ENCODE measurements around the gene PIK3C2G. TPM values are rescaled to one million over a fixed set of nuclear protein-coding genes. Genes with fewer than 3 reads are reported as not detected.

The PIK3C2G gene
- polyA plus RNA-seq, 5 donors = 13.4 to 26.7 (median 19.6) TPM

DNA sequence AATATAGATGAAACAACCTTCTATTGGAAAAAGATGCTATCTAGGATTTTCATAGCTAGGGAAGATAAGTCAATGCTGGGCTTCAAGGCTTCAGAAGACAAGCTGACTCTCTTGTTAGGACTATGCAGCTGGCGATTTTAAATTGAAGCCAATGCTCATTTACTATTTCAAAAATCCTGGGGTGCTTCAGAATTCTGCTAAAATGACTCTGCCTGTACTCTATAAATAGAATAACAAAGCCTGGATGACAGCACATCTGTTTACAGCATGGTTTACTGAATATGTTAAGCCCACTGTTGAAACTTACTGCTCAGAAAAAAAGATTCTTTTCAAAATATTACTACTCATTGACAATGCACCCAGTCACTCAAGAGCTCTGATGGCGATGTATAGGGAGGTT is 155.1 kb downstream of the PIK3C2G start:
- no peak for DNase-seq

DNA sequence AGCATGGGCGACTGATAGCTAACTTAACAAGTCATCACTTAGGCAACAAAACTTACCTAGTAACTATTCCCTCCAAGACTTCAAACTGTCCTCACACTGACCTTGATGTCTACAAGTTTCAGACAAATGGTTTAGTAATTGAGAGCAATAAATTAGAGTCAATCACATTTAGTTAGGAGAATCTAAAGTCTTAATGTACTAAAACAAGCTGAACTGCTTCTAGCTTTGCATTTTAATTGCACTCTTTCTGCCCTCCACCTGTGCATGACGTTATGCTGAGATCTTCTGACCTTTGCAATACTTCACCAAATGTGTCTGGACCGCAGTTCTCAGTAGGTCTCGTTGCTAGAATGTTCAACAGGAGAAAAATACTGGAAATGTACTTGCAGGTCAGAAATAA is 158.0 kb downstream of the PIK3C2G start:
- no peak for DNase-seq

- no peak for DNase-seq
Measured at GRCh38 chr12:18421867-18422266, 160.5 kb downstream of the PIK3C2G start.

GRCh38 chr12:18422871-18423270 is 161.6 kb downstream of the PIK3C2G start:
- no peak for DNase-seq

GRCh38 chr12:18424857-18425256 is 163.5 kb downstream of the PIK3C2G start:
- DNase-seq = no peak

- DNase-seq = no peak
Measured at GRCh38 chr12:18427520-18427919, 166.2 kb downstream of the PIK3C2G start.

DNA sequence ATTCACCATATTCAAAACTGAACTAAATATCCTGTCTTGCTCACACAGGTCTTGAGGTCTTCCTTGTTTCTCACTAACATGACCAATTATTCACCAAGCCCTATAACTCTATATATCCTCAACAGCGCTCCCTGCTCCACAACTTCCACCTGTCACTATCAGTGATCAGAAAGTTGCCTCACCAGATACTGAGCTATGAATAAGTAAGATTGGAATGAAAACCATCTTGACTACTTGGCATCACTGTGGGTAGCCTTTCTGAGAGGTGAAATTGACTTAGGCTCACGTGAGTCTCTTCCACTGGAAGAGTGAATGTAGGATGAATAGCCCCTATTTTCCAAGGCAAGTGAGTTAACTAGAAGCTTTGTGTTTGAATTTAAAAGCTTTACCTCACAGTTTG is 167.1 kb downstream of the PIK3C2G start:
- no peak for DNase-seq

DNA sequence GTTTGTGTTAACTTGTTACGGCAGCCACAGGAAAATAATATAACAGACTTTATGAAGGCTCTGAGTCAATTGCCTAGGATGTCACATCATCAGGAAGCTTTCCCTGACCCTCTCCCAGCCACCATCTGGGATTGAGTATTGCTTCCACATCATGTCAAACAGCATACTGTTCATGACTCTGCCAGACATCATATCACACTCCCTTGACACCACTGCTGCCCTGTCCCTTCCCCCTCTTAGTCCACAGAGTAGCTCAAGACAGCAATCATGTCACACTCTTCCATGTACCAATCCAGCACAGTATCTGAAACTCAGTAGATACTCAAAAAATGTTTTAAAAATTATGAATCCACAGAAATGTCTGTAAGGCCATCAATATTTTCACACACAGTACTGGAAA is 168.0 kb downstream of the PIK3C2G start:
- peak; percentile 18 to 19 for DNase-seq

GRCh38 chr12:18430425-18431048 is 169.2 kb downstream of the PIK3C2G start:
- DNase-seq = peak in 1 of 2 donors; percentile 17

DNA sequence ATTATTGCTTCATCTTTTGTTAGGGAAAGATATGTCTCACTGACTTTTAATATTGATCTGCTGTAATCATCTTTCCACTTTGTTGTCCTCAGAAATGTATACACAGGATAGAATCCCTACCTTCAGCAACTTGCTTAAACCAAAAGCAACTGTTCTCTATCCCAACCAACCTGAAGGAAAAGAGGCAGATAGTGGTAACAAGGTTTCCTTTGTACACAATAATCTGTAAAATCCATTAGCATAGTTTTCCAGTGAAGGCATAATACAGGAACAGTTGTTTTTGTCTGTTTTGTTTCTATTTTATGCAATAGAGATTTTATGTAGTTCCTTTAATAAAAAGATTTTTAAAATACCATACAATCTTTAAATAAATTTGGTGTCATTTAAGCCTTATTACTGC is 170.5 kb downstream of the PIK3C2G start:
- no peak for DNase-seq

GRCh38 chr12:18432206-18432605 is 170.9 kb downstream of the PIK3C2G start:
- DNase-seq = no peak

GRCh38 chr12:18436170-18436569 is 174.9 kb downstream of the PIK3C2G start:
- no peak for DNase-seq

DNA sequence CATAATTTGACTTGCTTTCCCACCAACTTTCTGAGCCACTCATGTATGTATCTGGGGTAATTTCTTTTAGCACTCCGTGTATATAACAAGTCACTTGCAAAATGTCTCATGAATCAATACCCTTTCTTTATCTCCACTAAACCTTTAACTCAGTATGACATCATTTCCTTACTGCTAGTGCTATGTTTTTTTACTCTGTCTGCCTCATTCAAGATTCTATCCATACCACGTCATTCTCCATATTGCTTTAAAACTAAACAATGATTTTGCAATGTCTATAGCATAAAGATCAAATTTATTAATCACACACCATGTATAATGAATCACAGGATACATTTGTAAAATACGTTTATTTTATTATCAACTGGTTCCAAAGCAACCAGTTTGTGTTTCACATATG is 178.2 kb downstream of the PIK3C2G start:
- DNase-seq = no peak

DNA sequence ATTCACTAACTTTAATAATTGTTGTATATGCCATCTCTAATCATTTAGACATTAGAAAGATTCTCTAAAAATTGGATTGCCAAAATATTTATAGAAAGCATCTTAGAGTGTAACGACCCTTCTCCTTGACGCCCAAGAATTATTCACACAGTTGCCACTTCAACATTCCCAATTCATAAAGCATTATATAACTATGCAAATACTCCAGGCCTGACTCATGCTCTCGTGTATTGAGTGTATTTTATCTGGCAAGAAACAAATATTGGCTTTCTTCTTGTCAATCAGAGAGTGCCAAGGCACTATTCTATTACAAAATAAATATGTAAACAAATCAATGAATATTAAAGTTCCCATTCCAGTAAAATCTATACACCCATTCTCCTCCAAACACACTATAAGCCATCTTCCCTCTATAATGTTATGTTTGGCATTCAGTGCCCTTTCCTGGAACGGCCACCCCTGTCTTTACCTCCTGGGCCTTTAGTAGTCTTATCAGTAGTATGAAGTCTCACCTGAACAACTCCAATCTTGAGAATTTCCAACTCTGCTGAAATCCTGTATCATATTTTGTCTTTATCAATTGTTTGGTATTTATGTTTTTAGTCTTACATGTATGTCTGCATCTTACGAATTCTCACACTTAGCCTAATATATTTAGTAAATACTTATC is 182.6 kb downstream of the PIK3C2G start:
- DNase-seq = no peak

GRCh38 chr12:18446061-18446644 is 184.8 kb downstream of the PIK3C2G start:
- peak in 1 of 2 donors; percentile 34 for DNase-seq

- DNase-seq = no peak
Measured at GRCh38 chr12:18454330-18454729, 193.0 kb downstream of the PIK3C2G start.

GRCh38 chr12:18456344-18456743 is 195.0 kb downstream of the PIK3C2G start:
- DNase-seq = no peak

DNA sequence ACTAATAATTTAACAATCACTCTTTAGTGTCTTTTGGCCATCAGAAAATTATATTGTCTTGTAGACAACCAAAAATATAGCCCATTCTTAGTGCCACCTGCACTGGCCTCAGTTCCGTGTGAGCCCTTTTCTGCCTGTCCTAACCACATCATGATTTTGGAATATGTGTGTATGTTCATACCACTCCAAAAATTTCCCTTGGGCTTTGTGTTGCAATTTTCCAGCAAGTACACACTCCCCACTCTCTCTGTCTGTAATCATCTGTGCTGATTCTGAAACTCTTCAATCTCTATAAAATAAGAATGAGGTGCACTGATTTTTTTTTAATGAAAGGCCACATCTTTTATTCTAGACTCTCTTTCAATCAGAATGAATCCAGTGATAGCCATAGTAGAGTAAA is 196.0 kb downstream of the PIK3C2G start:
- DNase-seq = no peak

DNA sequence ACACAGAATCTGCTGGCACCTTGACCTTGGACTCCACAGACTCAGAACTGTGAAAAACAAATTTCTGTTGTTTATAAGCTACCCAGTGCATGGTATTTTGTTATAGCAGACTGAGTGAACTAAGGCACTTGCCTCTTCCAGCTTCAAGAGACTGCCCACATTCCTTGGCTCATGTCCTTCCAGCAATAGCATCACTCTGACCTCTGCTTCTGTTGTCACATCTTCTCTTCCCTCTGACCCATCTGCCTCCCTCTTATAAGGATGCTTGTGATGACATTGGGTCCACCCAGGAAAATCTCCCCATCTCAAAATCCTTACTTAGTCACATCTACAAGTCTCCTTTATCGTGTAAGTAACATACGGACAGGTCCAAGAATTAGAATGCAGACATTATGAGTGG is 200.4 kb downstream of the PIK3C2G start:
- DNase-seq = no peak

DNA sequence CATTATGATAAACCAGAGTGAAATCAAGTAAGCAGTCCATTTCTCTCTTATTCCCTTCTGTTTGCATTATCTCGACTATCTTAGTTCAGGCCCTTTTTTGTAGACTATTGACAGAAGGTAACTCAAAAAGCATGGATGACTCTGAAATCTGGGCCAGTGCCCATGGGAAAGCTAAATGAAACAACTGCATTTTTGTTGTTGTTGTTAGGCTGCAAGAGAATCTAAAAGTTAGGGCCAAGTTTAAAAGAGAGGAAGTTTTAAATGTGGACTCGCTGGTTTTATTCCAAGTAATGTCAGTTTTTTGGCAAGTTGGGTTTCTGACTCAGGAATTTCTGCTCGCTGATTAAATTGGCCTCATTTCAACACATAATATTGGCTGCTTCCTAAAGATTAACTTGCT is 201.1 kb downstream of the PIK3C2G start:
- peak; percentile 81 to 82 for DNase-seq

DNA sequence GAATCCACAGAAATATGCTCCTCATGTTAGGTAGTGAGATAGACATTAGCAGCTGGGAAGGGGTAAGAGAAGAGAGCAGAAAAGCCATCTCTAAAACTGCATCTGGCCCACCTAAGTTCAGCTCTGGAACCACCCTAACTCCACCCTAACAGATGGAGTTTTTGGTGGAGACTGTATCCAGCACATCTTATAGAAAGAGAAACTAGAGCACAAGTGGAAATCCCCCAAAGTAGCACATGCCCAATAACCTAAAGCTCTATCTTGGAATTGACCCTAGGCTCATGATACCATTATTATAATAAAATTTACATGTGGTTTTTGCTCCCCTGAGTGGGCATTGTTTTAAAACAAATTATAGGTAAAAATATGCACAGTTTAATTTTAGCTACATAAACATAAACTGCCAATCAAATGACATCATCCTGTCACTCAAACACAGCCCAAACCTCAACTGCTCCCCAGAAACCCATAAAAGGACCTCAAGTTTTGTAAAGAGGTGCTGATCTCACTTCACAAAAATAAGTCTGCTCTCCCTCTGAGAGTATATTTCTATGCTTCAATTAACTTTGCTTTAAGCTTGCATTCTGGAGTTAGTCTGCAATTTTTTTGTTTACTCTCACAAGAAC is 206.4 kb downstream of the PIK3C2G start:
- DNase-seq = no peak

DNA sequence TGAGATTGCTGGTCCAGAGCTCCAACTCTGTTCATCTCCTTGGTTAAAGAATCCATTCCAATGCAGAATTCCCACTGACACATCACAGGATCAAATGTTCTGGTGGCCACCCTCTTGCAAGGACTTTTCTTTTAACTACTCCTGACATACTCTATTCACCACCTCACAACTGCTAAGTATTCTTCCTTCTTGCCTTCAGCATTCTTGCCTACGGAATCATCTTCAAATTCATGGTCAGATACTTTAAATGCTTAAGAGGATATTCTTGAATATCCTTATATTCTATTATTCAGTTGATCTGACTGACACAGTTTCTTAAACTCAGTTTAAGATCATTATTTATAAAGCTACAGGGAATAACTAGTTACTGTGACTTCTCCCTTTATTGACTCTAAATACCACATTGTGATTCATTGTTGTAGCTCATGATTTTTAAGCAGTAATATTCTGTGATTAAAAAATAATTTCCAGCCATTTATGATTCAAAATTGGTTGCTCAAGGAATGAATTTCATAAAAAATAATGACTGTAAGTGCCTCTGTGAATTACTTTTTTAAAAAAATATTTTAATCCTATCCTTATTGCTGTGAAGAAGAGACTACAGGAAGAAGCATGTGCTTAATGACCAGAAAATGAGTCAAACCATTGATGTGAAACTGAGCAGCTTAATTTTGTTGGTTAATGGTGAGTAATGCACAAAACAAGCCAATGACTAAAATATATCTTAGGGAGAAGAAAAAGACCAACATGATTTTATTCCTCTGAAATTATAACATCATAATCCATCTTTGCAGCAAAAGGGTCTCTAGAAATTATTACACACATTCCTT is 207.1 kb downstream of the PIK3C2G start:
- no peak for DNase-seq
